HG03342 (cell line): ENCODE measurements around the gene KRT86.
"Not testable (repeated sequence)": the region's sequence is repeated elsewhere in the genome, so short reads cannot be mapped to it uniquely, and the experiment has no call there.

Experiments used
- ATAC-seq: cut with Tn5 transposase; IDR thresholded peaks from one replicate; pipeline ENCODE4 v1.9.1; 2021; ENCODE audit warnings: mild to moderate bottlenecking, moderate library complexity; ENCODE audit not compliant: unreplicated experiment

KRT86 gene

GRCh38 chr12:52312086-52312485 lies 37.6 kb downstream of the KRT86 start:
- no peak for ATAC-seq

GRCh38 chr12:52313461-52313860 lies 39.0 kb downstream of the KRT86 start:
- ATAC-seq, result no peak

GRCh38 chr12:52313926-52314325 lies 39.5 kb downstream of the KRT86 start:
- no peak for ATAC-seq

- ATAC-seq, result no peak
Observed at GRCh38 chr12:52314511-52314910, 40.1 kb downstream of the KRT86 start.

GRCh38 chr12:52315721-52316120 lies 41.3 kb downstream of the KRT86 start:
- not testable (repeated sequence) for ATAC-seq

- no peak for ATAC-seq
Observed at GRCh38 chr12:52316290-52316689, 41.8 kb downstream of the KRT86 start.

- no peak for ATAC-seq
Observed at GRCh38 chr12:52316701-52317100, 42.3 kb downstream of the KRT86 start.

- ATAC-seq, result no peak
Observed at GRCh38 chr12:52317468-52318052, 43.1 kb downstream of the KRT86 start.

GRCh38 chr12:52318241-52318990 lies 44.0 kb downstream of the KRT86 start:
- no peak for ATAC-seq

GRCh38 chr12:52319097-52319496 lies 44.7 kb downstream of the KRT86 start:
- no peak for ATAC-seq

- no peak for ATAC-seq
Observed at GRCh38 chr12:52320784-52321400, 46.4 kb downstream of the KRT86 start, which contains the start of gene KRT83. Gene KRT83, minus strand, starts transcription at chr12:52321398. Its CDS starts 63 bp downstream, at chr12:52321335.

GRCh38 chr12:52321418-52321817 lies 47.0 kb downstream of the KRT86 start:
- ATAC-seq, result no peak

- no peak for ATAC-seq
Observed at GRCh38 chr12:52322069-52322468, 47.6 kb downstream of the KRT86 start.

GRCh38 chr12:52323001-52323400 lies 48.6 kb downstream of the KRT86 start:
- no peak for ATAC-seq

GRCh38 chr12:52323416-52324152 lies 49.1 kb downstream of the KRT86 start:
- no peak for ATAC-seq

- no peak for ATAC-seq
Observed at GRCh38 chr12:52324153-52324444, 49.7 kb downstream of the KRT86 start.

GRCh38 chr12:52327052-52327829 lies 52.8 kb downstream of the KRT86 start:
- ATAC-seq, result peak; percentile 87

- ATAC-seq, result no peak
Observed at GRCh38 chr12:52327830-52328500, 53.5 kb downstream of the KRT86 start.

GRCh38 chr12:52331039-52331438 lies 56.6 kb downstream of the KRT86 start:
- no peak for ATAC-seq

GRCh38 chr12:52331833-52332232 lies 57.4 kb downstream of the KRT86 start:
- ATAC-seq, result no peak
